Smooth muscle cell (in vitro differentiated cells): ENCODE data around the gene C19orf25. TPM values are rescaled to one million over a fixed set of nuclear protein-coding genes. Genes with fewer than 3 reads are reported as not detected.

Source experiments
- DNase-seq: peaks from one replicate; lab custom pipeline; 2025; ENCODE audit not compliant: unreplicated experiment; lab: John Stamatoyannopoulos, UW
- H2AFZ ChIP-seq: fragments of 200-600 bp; sonication (generic); 2 replicates; pipeline ENCODE4 v1.6.0; 2016; ENCODE audit warnings: antibody characterized with exemption, low read depth, mild to moderate bottlenecking
- H3F3A ChIP-seq: fragments of 200-600 bp; sonication (generic); 2 replicates; pipeline ENCODE4 v1.6.0; 2017; ENCODE audit warnings: antibody characterized with exemption, low read depth
- H3K27ac ChIP-seq: fragments of 200-600 bp; sonication (generic); 2 replicates; pipeline ENCODE4 v1.5.1; 2016; ENCODE audit warnings: low read depth, mild to moderate bottlenecking
- H3K27me3 ChIP-seq: fragments of 200-600 bp; sonication (generic); 2 replicates; pipeline ENCODE4 v1.6.1; 2016; ENCODE audit warnings: low read depth, mild to moderate bottlenecking
- H3K36me3 ChIP-seq: fragments of 200-600 bp; sonication (generic); 2 replicates; pipeline ENCODE4 v1.5.1; 2016; ENCODE audit warnings: low read depth
- H3K4me1 ChIP-seq: fragments of 200-600 bp; sonication (generic); 2 replicates; pipeline ENCODE4 v1.5.1; 2016; ENCODE audit warnings: low read depth
- H3K4me2 ChIP-seq: fragments of 200-600 bp; sonication (generic); 2 replicates; pipeline ENCODE4 v1.6.0; 2016; ENCODE audit warnings: mild to moderate bottlenecking
- H3K4me3 ChIP-seq: fragments of 200-600 bp; sonication (generic); 2 replicates; pipeline ENCODE4 v1.5.1; 2016; ENCODE audit warnings: mild to moderate bottlenecking
- H3K79me2 ChIP-seq: fragments of 200-600 bp; sonication (generic); 2 replicates; pipeline ENCODE4 v1.6.0; 2016; ENCODE audit warnings: low read depth, mild to moderate bottlenecking
- H3K9ac ChIP-seq: fragments of 200-600 bp; sonication (generic); 2 replicates; pipeline ENCODE4 v1.6.0; 2016; ENCODE audit warnings: low read depth
- H3K9me3 ChIP-seq: fragments of 200-600 bp; sonication (generic); replicated peaks from 2 replicates; pipeline ENCODE4 v1.5.1; 2016; ENCODE audit warnings: low read depth
- H4K20me1 ChIP-seq: fragments of 200-600 bp; sonication (generic); 2 replicates; pipeline ENCODE4 v1.6.0; 2016; ENCODE audit warnings: low read depth
- WGBS: methylation state at CpG from one replicate; pipeline ENCODE4 v1.1.7; 2016; ENCODE audit warnings: low lambda C conversion rate; 5-methylcytosine and 5-hydroxymethylcytosine counted together
- polyA plus RNA-seq: library from polyadenylated mRNA; unstranded; fragments of >200 nt; fragmentation: Nextera tagmentation; extraction: Ambion mirVana; gene quantifications from 2 replicates; pipeline ENCODE4 v1.2.1, GENCODE V29; 2016
- total RNA-seq: library from RNA; depleted of rRNA; stranded (reverse); fragments of >200 nt; gene quantifications from 2 replicates; pipeline ENCODE4 v1.2.3, GENCODE V29; 2014
- TF ChIP-seq, protein P1 (sequence below): fragments of 200-600 bp; sonication (generic); IDR thresholded peaks from 2 replicates; pipeline ENCODE4 v1.5.1; 2017; ENCODE audit warnings: borderline replicate concordance, mild to moderate bottlenecking, antibody characterized with exemption; ENCODE audit not compliant: insufficient read depth, poor library complexity, severe bottlenecking

Gene C19orf25
- total and polyA plus RNA-seq, 2 experiments from 2014 or later: 15.2 to 27.9 TPM

DNA sequence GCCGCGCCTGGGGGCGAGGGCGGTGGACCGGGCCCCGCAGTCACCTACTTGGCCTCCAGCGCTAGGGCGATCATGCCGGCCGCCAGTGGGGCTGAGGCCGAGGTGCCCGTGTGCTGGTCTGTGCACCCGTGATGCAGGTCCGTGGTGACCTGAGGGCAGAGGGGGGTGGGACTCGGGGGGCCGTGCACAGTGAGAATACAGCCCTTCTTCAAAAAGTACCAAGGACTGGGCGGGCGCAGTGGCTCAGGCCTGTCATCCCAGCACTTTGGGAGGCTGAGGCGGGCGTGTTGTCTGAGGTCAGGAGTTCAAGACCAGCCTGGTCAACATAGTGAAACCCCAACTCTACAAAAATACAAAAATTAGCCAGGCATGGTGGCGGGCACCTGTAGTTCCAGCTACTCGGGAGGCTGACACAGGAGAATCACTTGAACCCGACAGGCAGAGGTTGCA is 5.0 kb upstream of the C19orf25 start:
- no peak overlapping the region for H3K4me3 ChIP-seq
- no peak overlapping the region for H3K9ac ChIP-seq
- no peaks in the 10 kb centered on the region for H3K27me3 ChIP-seq
- no peak overlapping the region for H3K27ac ChIP-seq
- no peaks in the 10 kb centered on the region for H3K36me3 ChIP-seq
- WGBS: 98% methylated on average over 17 of the region's 23 CpGs
- no peaks in the 10 kb centered on the region for H3K4me1 ChIP-seq
- TF ChIP-seq, protein P1, sequence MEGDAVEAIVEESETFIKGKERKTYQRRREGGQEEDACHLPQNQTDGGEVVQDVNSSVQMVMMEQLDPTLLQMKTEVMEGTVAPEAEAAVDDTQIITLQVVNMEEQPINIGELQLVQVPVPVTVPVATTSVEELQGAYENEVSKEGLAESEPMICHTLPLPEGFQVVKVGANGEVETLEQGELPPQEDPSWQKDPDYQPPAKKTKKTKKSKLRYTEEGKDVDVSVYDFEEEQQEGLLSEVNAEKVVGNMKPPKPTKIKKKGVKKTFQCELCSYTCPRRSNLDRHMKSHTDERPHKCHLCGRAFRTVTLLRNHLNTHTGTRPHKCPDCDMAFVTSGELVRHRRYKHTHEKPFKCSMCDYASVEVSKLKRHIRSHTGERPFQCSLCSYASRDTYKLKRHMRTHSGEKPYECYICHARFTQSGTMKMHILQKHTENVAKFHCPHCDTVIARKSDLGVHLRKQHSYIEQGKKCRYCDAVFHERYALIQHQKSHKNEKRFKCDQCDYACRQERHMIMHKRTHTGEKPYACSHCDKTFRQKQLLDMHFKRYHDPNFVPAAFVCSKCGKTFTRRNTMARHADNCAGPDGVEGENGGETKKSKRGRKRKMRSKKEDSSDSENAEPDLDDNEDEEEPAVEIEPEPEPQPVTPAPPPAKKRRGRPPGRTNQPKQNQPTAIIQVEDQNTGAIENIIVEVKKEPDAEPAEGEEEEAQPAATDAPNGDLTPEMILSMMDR: no peak
- no peaks in the 10 kb centered on the region for H3K9me3 ChIP-seq
- H2AFZ ChIP-seq: no peak overlapping the region
- no peak overlapping the region for H3K4me2 ChIP-seq
- no peak for DNase-seq
- no peaks in the 10 kb centered on the region for H3F3A ChIP-seq
- H3K79me2 ChIP-seq: no peaks in the 10 kb centered on the region
- H4K20me1 ChIP-seq: no peaks in the 10 kb centered on the region

DNA sequence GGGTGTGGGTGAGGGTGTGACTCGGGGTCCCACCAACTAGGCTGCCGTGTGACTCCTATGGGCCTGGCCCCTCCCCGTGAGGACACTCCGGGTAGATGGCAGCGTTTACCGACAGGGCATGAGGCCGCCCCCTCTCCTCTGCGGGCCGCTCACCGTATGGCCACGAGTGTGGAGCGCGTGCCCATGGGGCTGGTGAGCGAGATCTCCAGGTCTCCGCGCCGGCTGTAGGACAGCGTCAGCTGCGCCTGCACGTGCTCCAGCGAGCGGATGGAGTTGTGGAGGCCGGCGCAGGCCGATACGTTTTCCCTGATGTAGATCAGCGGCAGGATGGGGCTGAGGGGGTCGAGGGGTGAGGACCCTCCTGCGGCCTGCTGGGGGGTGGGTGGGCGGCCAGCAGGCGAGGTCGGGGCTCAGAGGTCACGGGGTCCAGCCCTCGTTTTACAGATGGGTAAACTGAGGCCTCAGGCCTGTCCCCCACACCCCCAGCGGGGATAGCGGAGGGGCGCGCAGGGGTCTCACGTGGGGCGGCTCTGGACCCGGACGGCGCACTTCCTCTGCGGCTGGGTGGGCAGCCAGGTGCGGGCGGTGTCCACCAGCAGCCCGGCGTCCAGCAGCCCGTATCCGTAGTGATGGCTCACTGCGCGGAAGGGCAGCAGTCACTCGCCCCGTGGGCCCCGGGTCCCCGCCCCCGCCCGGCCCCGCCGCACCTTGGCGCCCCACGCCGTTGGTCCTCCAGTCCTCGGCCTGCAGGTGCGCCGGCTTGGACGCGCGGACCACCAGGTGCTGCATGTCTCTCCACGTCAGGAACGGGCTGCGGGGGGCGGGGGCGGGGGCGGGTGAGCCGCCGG is 4.3 kb upstream of the C19orf25 start:
- H3K36me3 ChIP-seq: no peaks in the 10 kb centered on the region
- H3K27ac ChIP-seq: no peak overlapping the region
- H3K9ac ChIP-seq: no peak overlapping the region

DNA sequence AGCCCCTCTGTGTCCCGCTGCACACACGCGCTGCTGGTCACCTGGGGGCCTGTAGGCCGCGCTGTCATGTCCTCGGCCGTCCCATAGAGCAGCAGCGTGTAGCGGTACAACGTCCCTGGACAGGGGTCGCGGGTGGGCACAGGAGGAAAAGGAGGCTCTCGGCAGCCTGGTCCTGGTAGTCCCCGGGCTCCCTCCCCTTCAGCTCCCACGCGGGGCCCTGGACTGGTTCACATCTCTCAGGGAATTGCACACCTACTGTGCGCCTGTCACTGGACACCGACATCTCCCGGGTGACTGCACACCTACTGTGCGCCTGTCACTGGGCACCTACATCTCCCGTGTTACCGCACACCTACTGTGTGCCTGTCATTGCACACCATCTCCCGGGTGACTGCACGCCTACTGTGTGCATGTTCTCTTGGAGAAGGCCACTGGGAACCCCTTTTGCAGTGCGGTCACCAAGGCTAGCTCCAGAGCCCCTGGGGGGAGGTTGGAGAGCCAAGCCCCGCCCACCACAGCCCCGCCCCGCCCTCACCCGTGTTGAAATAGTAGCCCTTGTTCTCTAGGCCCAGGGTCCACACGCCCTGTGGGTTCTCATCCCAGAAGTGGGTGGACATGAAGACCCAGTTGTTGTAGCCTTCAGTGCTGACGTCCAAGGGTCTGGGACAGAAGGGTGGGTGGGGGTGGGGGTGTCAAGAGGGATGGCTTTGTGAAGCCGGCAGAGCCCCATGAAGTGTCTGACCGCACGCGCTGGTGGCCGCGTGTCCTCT is 3.5 kb upstream of the C19orf25 start:
- TF ChIP-seq, protein P1: no peak
- Histone ChIP-seq H3K4me2 (no peak overlapping the region), H3K9me3 (no peaks in the 10 kb centered on the region), H2AFZ (no peak overlapping the region), H3K79me2 (peaks cover 14% of the 10 kb centered on the region), H3K27ac (no peak overlapping the region), H3K27me3 (no peaks in the 10 kb centered on the region), H3K9ac (no peak overlapping the region), H3K36me3 (no peaks in the 10 kb centered on the region), H4K20me1 (peaks cover 11% of the 10 kb centered on the region), H3K4me1 (no peaks in the 10 kb centered on the region), H3F3A (no peaks in the 10 kb centered on the region), H3K4me3 (no peak overlapping the region)
- no peak for DNase-seq
- 94% methylated on average over 27 of the region's 37 CpGs for WGBS

More for the DNA sequence above, 4.3 kb upstream of the C19orf25 start:
- Histone ChIP-seq H3K4me1 (no peaks in the 10 kb centered on the region), H3K27me3 (no peaks in the 10 kb centered on the region), H3K79me2 (peaks cover 5% of the 10 kb centered on the region), H3K9me3 (no peaks in the 10 kb centered on the region), H3F3A (no peaks in the 10 kb centered on the region), H4K20me1 (peaks cover 3% of the 10 kb centered on the region), H2AFZ (no peak overlapping the region), H3K4me2 (no peak overlapping the region), H3K4me3 (no peak overlapping the region)
- WGBS: 92% methylated on average over 33 of the region's 77 CpGs
- no peak for DNase-seq
- TF ChIP-seq, protein P1: no peak
